Kidney epithelial cell (primary cell): ENCODE results near the gene ZNF76. TPM values are rescaled to one million over a fixed set of nuclear protein-coding genes. Genes with fewer than 3 reads are reported as not detected.

ENCODE experiments used
- DNase-seq: peaks from one replicate; pipeline ENCODE4 v3.0.0-alpha.2; 2010; ENCODE audit warnings: low read depth
- H3K27me3 ChIP-seq: 2 replicates; pipeline ENCODE4 v1.6.0; 2011; ENCODE audit warnings: low read length; ENCODE audit not compliant: control insufficient read depth, insufficient read depth
- H3K36me3 ChIP-seq: 2 replicates; pipeline ENCODE4 v1.5.1; 2011; ENCODE audit warnings: low read length; ENCODE audit not compliant: control insufficient read depth, insufficient read depth
- H3K4me3 ChIP-seq: 2 replicates; pipeline ENCODE4 v1.5.1; 2011; ENCODE audit warnings: low read depth, mild to moderate bottlenecking, control low read depth, low read length
- CTCF ChIP-seq: IDR thresholded peaks from 2 replicates; pipeline ENCODE4 v1.5.1; 2011; ENCODE audit warnings: mild to moderate bottlenecking, moderate library complexity, low read length, control low read depth, inconsistent platforms; ENCODE audit not compliant: insufficient read depth, poor library complexity, severe bottlenecking
- total RNA-seq: library from RNA; depleted of rRNA; stranded (reverse); fragments of >200 nt; gene quantifications from 2 replicates; pipeline ENCODE4 v1.2.3, GENCODE V29; 2015

ZNF76 gene
- total RNA-seq, 1 donor from 2014 or later = 21.2 TPM

- no peak for DNase-seq
- TF ChIP-seq CTCF = no peak
- Histone ChIP-seq H3K36me3 (no peaks in the 10 kb centered on the region), H3K4me3 (no peak overlapping the region), H3K27me3 (no peaks in the 10 kb centered on the region)
Measured at GRCh38 chr6:35264550-35265274, 5.2 kb downstream of the ZNF76 start.

- Histone ChIP-seq H3K36me3 (no peaks in the 10 kb centered on the region), H3K4me3 (no peak overlapping the region), H3K27me3 (no peaks in the 10 kb centered on the region)
- DNase-seq = no peak
- no peak for TF ChIP-seq CTCF
Measured at GRCh38 chr6:35265523-35265922, 6.0 kb downstream of the ZNF76 start.

DNA sequence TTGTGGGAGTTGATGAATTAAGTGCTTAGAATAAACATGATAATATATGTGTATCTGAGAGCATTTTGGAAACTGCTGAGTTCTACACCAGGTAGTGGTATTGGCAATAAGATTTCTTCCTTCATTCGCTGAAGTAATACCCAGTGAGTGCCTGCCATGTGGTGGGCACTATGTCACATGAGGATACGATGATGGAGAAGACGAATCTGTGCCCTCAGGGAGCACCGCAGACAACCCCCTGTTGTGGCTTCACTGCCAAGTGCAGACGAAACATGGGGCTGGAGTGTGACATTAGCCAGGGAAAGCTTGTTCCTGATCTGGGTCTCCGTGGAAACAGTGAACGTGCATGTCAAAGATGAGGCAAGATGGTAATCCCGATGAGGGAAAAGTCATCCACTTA is 7.9 kb downstream of the ZNF76 start:
- Histone ChIP-seq H3K36me3 (no peaks in the 10 kb centered on the region), H3K27me3 (no peaks in the 10 kb centered on the region), H3K4me3 (no peak overlapping the region)
- no peak for DNase-seq
- no peak for TF ChIP-seq CTCF

- Histone ChIP-seq H3K36me3 (no peaks in the 10 kb centered on the region), H3K4me3 (no peak overlapping the region), H3K27me3 (no peaks in the 10 kb centered on the region)
- no peak for TF ChIP-seq CTCF
- no peak for DNase-seq
Measured at GRCh38 chr6:35267897-35268296, 8.4 kb downstream of the ZNF76 start.

DNA sequence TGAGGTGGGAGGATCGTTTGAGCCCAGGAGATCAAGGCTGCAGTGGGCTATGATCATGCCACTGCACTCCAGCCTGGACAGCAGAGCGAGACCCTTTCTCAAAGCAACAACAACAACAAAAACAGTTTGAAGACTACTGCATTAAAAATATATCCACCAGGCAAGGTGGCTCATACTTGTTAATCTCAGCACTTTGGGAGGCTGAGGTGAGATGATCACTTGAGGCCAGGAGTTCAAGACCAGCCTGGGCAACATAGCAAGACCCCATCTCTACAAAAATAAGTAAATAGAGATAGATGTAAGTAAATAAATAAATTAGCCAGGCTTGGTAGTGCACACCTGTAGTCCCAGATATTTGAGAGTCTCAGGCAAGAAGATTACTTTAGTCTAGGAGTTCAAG is 12.5 kb downstream of the ZNF76 start:
- no peaks in the 10 kb centered on the region for H3K27me3 ChIP-seq
- no peaks in the 10 kb centered on the region for H3K36me3 ChIP-seq
- no peak for TF ChIP-seq CTCF
- no peak overlapping the region for H3K4me3 ChIP-seq
- no peak for DNase-seq
